HepG2 (cell line): ENCODE results near the gene AP3B1. TPM values are rescaled to one million over a fixed set of nuclear protein-coding genes. Genes with fewer than 3 reads are reported as not detected.

Source experiments
- ATAC-seq: fragments of 200-7000 bp; cut with Tn5 transposase; 3 replicates; pipeline ENCODE4 v1.9.1; 2020; ENCODE audit warnings: mild to moderate bottlenecking, moderate library complexity
- BruUV-seq: library from RNA; stranded (reverse); fragments of 400-500 nt; replicated peaks from 2 replicates; lab custom pipeline; 2021; lab: Mats Ljungman, UMichigan
- CTCF ChIA-PET: fragments of 300-600 bp; formaldehyde crosslinking; extraction: SDS; loops from one replicate; lab custom pipeline; 2021; ENCODE audit warnings: low total read pairs, inconsistent platforms, low intra/inter-chr PET ratio; lab: Yijun Ruan, JAX
- POLR2A ChIA-PET: fragments of 350-600 bp; sonication (Branson Sonifier 250); formaldehyde crosslinking; loops from one replicate; lab custom pipeline; 2020; ENCODE audit warnings: antibody characterized with exemption, inconsistent platforms; lab: Yijun Ruan, JAX
- DNase-seq: peaks from one replicate; pipeline ENCODE4 v3.0.0-alpha.2; 2015; ENCODE audit warnings: low spot score
- FAIRE-seq: peaks from 3 replicates; lab custom pipeline; 2011; peaks lifted over from hg19 to GRCh38; lab: Jason Lieb, UNC
- H2AFZ ChIP-seq: one replicate; pipeline ENCODE4 v1.6.1; 2011; ENCODE audit warnings: low read length, inconsistent platforms
- H3K27ac ChIP-seq: fragments of 300-600 bp; 3 replicates; pipeline ENCODE4 v1.8.0; 2011; ENCODE audit warnings: mixed run types, mild to moderate bottlenecking, mixed read lengths, low read length, inconsistent platforms; ENCODE audit not compliant: insufficient read depth; ENCODE audit errors: extremely low read length
- H3K27me3 ChIP-seq, 2 experiments: fragments of 200-600 bp in 1 of 2; 2 replicates in 1 of 2; 3 replicates in 1 of 2; pipeline versions ENCODE4 v1.6.0 to v1.8.0; 2011; ENCODE audit warnings: low read length in 2 of 2, mild to moderate bottlenecking in 2 of 2, moderate library complexity in 2 of 2, inconsistent platforms in 1 of 2; ENCODE audit not compliant: insufficient read depth in 2 of 2, control insufficient read depth in 1 of 2
- H3K36me3 ChIP-seq, 2 experiments: fragments of 200-600 bp in 1 of 2; replicated peaks in 1 of 2; 2 replicates in 1 of 2; 3 replicates in 1 of 2; pipeline versions ENCODE4 v1.5.1 to v1.8.0; 2011; ENCODE audit warnings: low read length in 2 of 2, inconsistent platforms in 1 of 2; ENCODE audit not compliant: insufficient read depth in 2 of 2, control insufficient read depth in 1 of 2
- H3K4me1 ChIP-seq: 2 replicates; pipeline ENCODE4 v1.5.1; 2012; ENCODE audit warnings: low read length, inconsistent platforms; ENCODE audit not compliant: insufficient read depth
- H3K4me2 ChIP-seq: 2 replicates; pipeline ENCODE4 v1.6.0; 2011; ENCODE audit warnings: low read depth, low read length, inconsistent platforms
- H3K4me3 ChIP-seq, 3 experiments: fragments of 200-600 bp in 1 of 3; sonication (generic), shearing (Covaris generic) in 1 of 3; replicated peaks in 1 of 3; 2 replicates each; pipeline ENCODE4 v1.5.1; 2011 to 2016; ENCODE audit warnings: low read length in 3 of 3, inconsistent platforms in 2 of 3, low read depth in 2 of 3, mild to moderate bottlenecking in 2 of 3, control low read depth in 1 of 3, mixed read lengths in 1 of 3; ENCODE audit not compliant: insufficient read depth in 1 of 3
- H3K79me2 ChIP-seq: one replicate; pipeline ENCODE4 v1.6.1; 2011; ENCODE audit warnings: low read length, inconsistent platforms; ENCODE audit not compliant: insufficient read depth
- H3K9ac ChIP-seq: 2 replicates; pipeline ENCODE4 v1.6.0; 2011; ENCODE audit warnings: mild to moderate bottlenecking, low read depth, low read length, inconsistent platforms; ENCODE audit not compliant: insufficient read depth
- H3K9me3 ChIP-seq: 2 replicates; pipeline ENCODE4 v1.5.1; 2012; ENCODE audit warnings: mild to moderate bottlenecking, low read length
- H4K20me1 ChIP-seq: 2 replicates; pipeline ENCODE4 v1.6.0; 2011; ENCODE audit warnings: inconsistent platforms, mild to moderate bottlenecking, low read length, moderate library complexity; ENCODE audit not compliant: insufficient read depth
- ARID2 ChIP-seq: sonication (generic); formaldehyde crosslinking; IDR thresholded peaks from 2 replicates; pipeline ENCODE4 v1.8.1; 2022; ENCODE audit warnings: mild to moderate bottlenecking, missing genetic modification reagents, borderline replicate concordance
- ARNT ChIP-seq: fragments of 450-650 bp; IDR thresholded peaks from 2 replicates; pipeline ENCODE4 v1.6.1; 2017
- GATAD2A ChIP-seq: IDR thresholded peaks from 2 replicates; pipeline ENCODE4 v1.6.1; 2016
- IRX3 ChIP-seq: sonication (generic); formaldehyde crosslinking; IDR thresholded peaks from 2 replicates; pipeline ENCODE4 v1.8.1; 2023; ENCODE audit warnings: mild to moderate bottlenecking, low read depth, missing genetic modification reagents, borderline replicate concordance
- KLF9 ChIP-seq: IDR thresholded peaks from 2 replicates; pipeline ENCODE4 v1.6.1; 2016; ENCODE audit warnings: low read depth
- NCOR1 ChIP-seq: fragments of 200-600 bp; sonication (generic); IDR thresholded peaks from 2 replicates; pipeline ENCODE4 v1.7.0; 2017; ENCODE audit warnings: antibody characterized with exemption, low read length, borderline replicate concordance
- RBFOX2 ChIP-seq: fragments of 200-400 bp; formaldehyde crosslinking; IDR thresholded peaks from 2 replicates; pipeline ENCODE4 v1.6.1; 2017; ENCODE audit warnings: low read depth, mild to moderate bottlenecking, low read length
- RBM39 ChIP-seq: fragments of 200-400 bp; formaldehyde crosslinking; IDR thresholded peaks from one replicate; pipeline ENCODE4 v1.6.1; 2018; ENCODE audit warnings: antibody characterized with exemption, mild to moderate bottlenecking, low read depth, low read length; ENCODE audit not compliant: poor library complexity, severe bottlenecking
- SMAD9 ChIP-seq: sonication (generic); formaldehyde crosslinking; IDR thresholded peaks from 2 replicates; pipeline ENCODE4 v1.5.1; 2020; ENCODE audit warnings: mild to moderate bottlenecking, missing genetic modification reagents
- THAP11 ChIP-seq: IDR thresholded peaks from 2 replicates; pipeline ENCODE4 v1.6.1; 2016; ENCODE audit warnings: missing biosample characterization, missing genetic modification reagents
- ZFP90 ChIP-seq: sonication (generic); formaldehyde crosslinking; IDR thresholded peaks from 2 replicates; pipeline ENCODE4 v1.8.0; 2022; ENCODE audit warnings: missing genetic modification reagents, mild to moderate bottlenecking, inconsistent platforms, borderline replicate concordance
- ZNF75D ChIP-seq: sonication (generic); formaldehyde crosslinking; IDR thresholded peaks from 2 replicates; pipeline ENCODE4 v1.8.1; 2023; ENCODE audit warnings: missing genetic modification reagents, mild to moderate bottlenecking, borderline replicate concordance
- ZNF816 ChIP-seq: sonication (generic); formaldehyde crosslinking; IDR thresholded peaks from 2 replicates; pipeline ENCODE4 v1.8.0; 2022; ENCODE audit warnings: missing genetic modification reagents, mild to moderate bottlenecking, borderline replicate concordance
- ZSCAN21 ChIP-seq: sonication (generic); formaldehyde crosslinking; IDR thresholded peaks from 2 replicates; pipeline ENCODE4 v1.8.0; 2022; ENCODE audit warnings: mild to moderate bottlenecking, missing genetic modification reagents, moderate library complexity, borderline replicate concordance
- ZSCAN9 ChIP-seq: IDR thresholded peaks from 2 replicates; pipeline ENCODE4 v1.6.1; 2016; ENCODE audit warnings: borderline replicate concordance
- WGBS: methylation state at CpG from one replicate; pipeline ENCODE4 v1.1.6; 2017; ENCODE audit warnings: low lambda C conversion rate; 5-methylcytosine and 5-hydroxymethylcytosine counted together
- in situ Hi-C: cut with HindIII; loops from 2 replicates; pipeline ENCODE4 v1.10.0; 2017; ENCODE audit warnings: low pct_unique_long_range_greater_than_20kb; ENCODE audit not compliant: extremely low pct_ligation_motif_present
- intact Hi-C: fragments of 100-400 bp; cut with micrococcal nuclease; formaldehyde crosslinking; loops from one replicate; pipeline ENCODE4 v1.10.0; 2022; ENCODE audit not compliant: unreplicated experiment
- polyA plus RNA-seq, 8 experiments: library from polyadenylated mRNA; depleted of rRNA in 3 of 8; stranded (reverse) in 7 of 8; unstranded in 1 of 8; fragments of >200 nt; fragmentation: Illumina TruSeq in 4 of 8; extraction: Trizol in 4 of 8; gene quantifications; 2 replicates each; pipeline versions ENCODE4 v1.2.1 to v1.2.3, GENCODE V29; 2011 to 2016; ENCODE audit warnings: low read depth in 4 of 8, missing spikeins in 1 of 8, mixed read lengths in 1 of 8; ENCODE audit not compliant: insufficient read depth in 1 of 8
- total RNA-seq, 5 experiments: library from RNA; depleted of rRNA; stranded (reverse); fragments of >200 nt; fragmentation: Illumina TruSeq; extraction: Trizol; gene quantifications; 2 replicates each; pipeline ENCODE4 v1.2.3, GENCODE V29; 2016; ENCODE audit warnings: low read depth in 1 of 5
- TF ChIP-seq, protein P1 (sequence below): sonication (generic); formaldehyde crosslinking; IDR thresholded peaks from 2 replicates; pipeline ENCODE4 v1.4.0; 2020; ENCODE audit warnings: missing genetic modification reagents

The AP3B1 gene
- total and polyA plus RNA-seq, 2 of the 13 experiments (the other 11 are each of a cell fraction or from before 2014, with no cell fraction given) = 37.7 to 51.2 TPM

DNA sequence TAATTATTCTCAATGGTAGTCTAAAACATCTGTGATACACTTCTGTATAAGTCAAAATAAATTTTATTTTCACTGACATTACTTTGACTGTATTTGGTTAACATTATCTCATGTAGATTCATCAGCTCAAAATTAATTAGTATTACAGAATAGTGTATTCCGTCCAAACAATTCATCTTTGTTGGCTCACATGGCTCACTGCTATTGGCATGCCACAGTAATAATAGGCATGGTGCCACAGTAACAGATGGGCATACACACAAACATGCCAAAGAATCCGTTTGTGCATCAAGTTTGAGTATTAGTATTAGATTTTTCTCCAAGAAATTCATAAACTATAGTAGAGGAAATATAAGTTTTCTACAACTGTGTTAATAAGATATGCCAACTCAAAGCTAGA lies 14.2 kb downstream of the AP3B1 start:
- WGBS = 97% methylated on average over 2 of the region's 2 CpGs
- CTCF ChIA-PET = no interaction called here
- intact Hi-C loops = no loop called here

More for the DNA sequence above, 14.2 kb downstream of the AP3B1 start:
- Histone ChIP-seq H3K9ac (no peak overlapping the region), H3K27me3 (no peaks in the 10 kb centered on the region), H4K20me1 (peaks cover 4% of the 10 kb centered on the region; the same call in 1 of the 2 replicates), H3K4me1 (peaks cover 14% of the 10 kb centered on the region), H3K27ac (no peak overlapping the region), H3K9me3 (no peaks in the 10 kb centered on the region), H3K36me3 (no peaks in the 10 kb centered on the region; a peak in 1 of 5 replicates), H3K79me2 (peaks cover 66% of the 10 kb centered on the region), H3K4me2 (no peak overlapping the region), H2AFZ (no peak overlapping the region), H3K4me3 (no peak overlapping the region)
- POLR2A ChIA-PET = no interaction called here
- DNase-seq (no peak), FAIRE-seq (no peak), ATAC-seq (no peak)
- BruUV-seq = no TSS peak
- in situ Hi-C loops = no loop called here
- no peak for TF ChIP-seq ARID2 (CRISPR knock-in tag)
- TF ChIP-seq, protein P1, sequence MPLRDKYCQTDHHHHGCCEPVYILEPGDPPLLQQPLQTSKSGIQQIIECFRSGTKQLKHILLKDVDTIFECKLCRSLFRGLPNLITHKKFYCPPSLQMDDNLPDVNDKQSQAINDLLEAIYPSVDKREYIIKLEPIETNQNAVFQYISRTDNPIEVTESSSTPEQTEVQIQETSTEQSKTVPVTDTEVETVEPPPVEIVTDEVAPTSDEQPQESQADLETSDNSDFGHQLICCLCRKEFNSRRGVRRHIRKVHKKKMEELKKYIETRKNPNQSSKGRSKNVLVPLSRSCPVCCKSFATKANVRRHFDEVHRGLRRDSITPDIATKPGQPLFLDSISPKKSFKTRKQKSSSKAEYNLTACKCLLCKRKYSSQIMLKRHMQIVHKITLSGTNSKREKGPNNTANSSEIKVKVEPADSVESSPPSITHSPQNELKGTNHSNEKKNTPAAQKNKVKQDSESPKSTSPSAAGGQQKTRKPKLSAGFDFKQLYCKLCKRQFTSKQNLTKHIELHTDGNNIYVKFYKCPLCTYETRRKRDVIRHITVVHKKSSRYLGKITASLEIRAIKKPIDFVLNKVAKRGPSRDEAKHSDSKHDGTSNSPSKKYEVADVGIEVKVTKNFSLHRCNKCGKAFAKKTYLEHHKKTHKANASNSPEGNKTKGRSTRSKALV = no peak
- TF ChIP-seq ZFP90 (CRISPR knock-in tag) = no peak
- no peak for TF ChIP-seq ZSCAN9 (CRISPR knock-in tag)
- TF ChIP-seq THAP11 = no peak
- no peak for TF ChIP-seq ZSCAN21 (CRISPR knock-in tag)
- no peak for TF ChIP-seq IRX3 (CRISPR knock-in tag)
- TF ChIP-seq ZNF816 (CRISPR knock-in tag) = no peak
- no peak for TF ChIP-seq ARNT
- no peak for TF ChIP-seq SMAD9 (CRISPR knock-in tag)
- TF ChIP-seq GATAD2A = no peak
- no peak for TF ChIP-seq ZNF75D
- TF ChIP-seq KLF9 = no peak
- TF ChIP-seq RBM39 = no peak
- no peak for TF ChIP-seq RBFOX2
- no peak for TF ChIP-seq NCOR1
